ENCODE results near the gene ANKRD17. TPM values are rescaled to one million over a fixed set of nuclear protein-coding genes. Genes with fewer than 3 reads are reported as not detected.
A peak's percentile ranks its signal among the peaks of the same experiment; 100 is the strongest.

ANKRD17 gene
- total RNA-seq, 1 donor from 2014 or later = 67.3 TPM

GRCh38 chr4:73221734-73222133 is 36.9 kb downstream of the ANKRD17 start:
- Histone ChIP-seq H3K27ac (no peak overlapping the region), H3K27me3 (no peaks in the 10 kb centered on the region), H2AFZ (replicated peaks) (no peak overlapping the region), H3K4me1 (peaks cover 20% of the 10 kb centered on the region), H3K4me3 (no peak overlapping the region), H3K79me2 (ENCODE audit: low read depth) (peaks cover 98% of the 10 kb centered on the region), H3F3A (ENCODE audit: low read depth) (no peaks in the 10 kb centered on the region), H3K36me3 (no peaks in the 10 kb centered on the region), H3K4me2 (no peak overlapping the region), H3K9ac (no peak overlapping the region), H4K20me1 (ENCODE audit: low read depth) (peaks cover 65% of the 10 kb centered on the region), H3K9me3 (ENCODE audit: low read depth) (no peaks in the 10 kb centered on the region)
- no peak for DNase-seq (ENCODE audit: low spot score)
- Mint-ChIP-seq H3K9me3 (no peaks in the 10 kb centered on the region), H3K4me3 (peak overlapping the region; percentile 76), H3K4me1 (peaks cover 14% of the 10 kb centered on the region), H3K27me3 (ENCODE audit: insufficient read depth, low read depth) (no peaks in the 10 kb centered on the region), H3K36me3 (peaks cover 2% of the 10 kb centered on the region), H3K27ac (peak overlapping the region; percentile 72)
- TF ChIP-seq EZH2phosphoT487 (IDR thresholded peaks at IDR 0.05) = no peak
- no peak for TF ChIP-seq CTCF (IDR thresholded peaks at IDR 0.05)

GRCh38 chr4:73220815-73221214 is 37.8 kb downstream of the ANKRD17 start:
- Mint-ChIP-seq H3K4me1 (peaks cover 14% of the 10 kb centered on the region), H3K4me3 (no peak overlapping the region), H3K9me3 (no peaks in the 10 kb centered on the region), H3K27ac (no peak overlapping the region), H3K27me3 (ENCODE audit: insufficient read depth, low read depth) (no peaks in the 10 kb centered on the region), H3K36me3 (peaks cover 3% of the 10 kb centered on the region)
- peaks cover 20% of the 10 kb centered on the region for H3K4me1 ChIP-seq
- no peaks in the 10 kb centered on the region for H3K9me3 ChIP-seq (ENCODE audit: low read depth)
- no peak overlapping the region for H3K9ac ChIP-seq
- H3K4me3 ChIP-seq = no peak overlapping the region
- no peak overlapping the region for H3K4me2 ChIP-seq
- DNase-seq (ENCODE audit: low spot score) = no peak
- H3F3A ChIP-seq (ENCODE audit: low read depth) = no peaks in the 10 kb centered on the region
- no peak for TF ChIP-seq CTCF (IDR thresholded peaks at IDR 0.05)
- TF ChIP-seq EZH2phosphoT487 (IDR thresholded peaks at IDR 0.05) = no peak
- H4K20me1 ChIP-seq (ENCODE audit: low read depth) = peaks cover 72% of the 10 kb centered on the region
- H3K36me3 ChIP-seq = no peaks in the 10 kb centered on the region
- H2AFZ ChIP-seq (replicated peaks) = no peak overlapping the region
- H3K27ac ChIP-seq = no peak overlapping the region
- H3K27me3 ChIP-seq = no peaks in the 10 kb centered on the region
- peaks cover 100% of the 10 kb centered on the region for H3K79me2 ChIP-seq (ENCODE audit: low read depth)

GRCh38 chr4:73213916-73214653 is 44.5 kb downstream of the ANKRD17 start:
- DNase-seq (ENCODE audit: low spot score) = no peak
- H3K27ac Mint-ChIP-seq = no peak overlapping the region
- no peak overlapping the region for H2AFZ ChIP-seq (replicated peaks)
- no peaks in the 10 kb centered on the region for H3K27me3 ChIP-seq
- H3K9me3 Mint-ChIP-seq = peaks cover 12% of the 10 kb centered on the region
- H3K4me3 ChIP-seq = no peak overlapping the region
- peaks cover 51% of the 10 kb centered on the region for H4K20me1 ChIP-seq (ENCODE audit: low read depth)
- peaks cover 100% of the 10 kb centered on the region for H3K79me2 ChIP-seq (ENCODE audit: low read depth)
- H3K9ac ChIP-seq = no peak overlapping the region
- no peak overlapping the region for H3K27ac ChIP-seq
- H3K4me1 ChIP-seq = no peaks in the 10 kb centered on the region
- no peaks in the 10 kb centered on the region for H3K36me3 ChIP-seq
- H3K4me3 Mint-ChIP-seq = no peak overlapping the region
- no peak for TF ChIP-seq EZH2phosphoT487 (IDR thresholded peaks at IDR 0.05)
- TF ChIP-seq EZH2 (IDR thresholded peaks at IDR 0.05) = no peak
- no peak for TF ChIP-seq CTCF (IDR thresholded peaks at IDR 0.05)
- H3K36me3 Mint-ChIP-seq = peaks cover 32% of the 10 kb centered on the region
- no peaks in the 10 kb centered on the region for H3F3A ChIP-seq (ENCODE audit: low read depth)
- H3K9me3 ChIP-seq (ENCODE audit: low read depth) = no peaks in the 10 kb centered on the region
- H3K4me1 Mint-ChIP-seq = no peaks in the 10 kb centered on the region
- H3K27me3 Mint-ChIP-seq (ENCODE audit: insufficient read depth, low read depth) = no peaks in the 10 kb centered on the region
- H3K4me2 ChIP-seq = no peak overlapping the region

All from neural progenitor cell (in vitro differentiated cells).